ENCODE data around the gene MOB2.

The MOB2 gene

DNA sequence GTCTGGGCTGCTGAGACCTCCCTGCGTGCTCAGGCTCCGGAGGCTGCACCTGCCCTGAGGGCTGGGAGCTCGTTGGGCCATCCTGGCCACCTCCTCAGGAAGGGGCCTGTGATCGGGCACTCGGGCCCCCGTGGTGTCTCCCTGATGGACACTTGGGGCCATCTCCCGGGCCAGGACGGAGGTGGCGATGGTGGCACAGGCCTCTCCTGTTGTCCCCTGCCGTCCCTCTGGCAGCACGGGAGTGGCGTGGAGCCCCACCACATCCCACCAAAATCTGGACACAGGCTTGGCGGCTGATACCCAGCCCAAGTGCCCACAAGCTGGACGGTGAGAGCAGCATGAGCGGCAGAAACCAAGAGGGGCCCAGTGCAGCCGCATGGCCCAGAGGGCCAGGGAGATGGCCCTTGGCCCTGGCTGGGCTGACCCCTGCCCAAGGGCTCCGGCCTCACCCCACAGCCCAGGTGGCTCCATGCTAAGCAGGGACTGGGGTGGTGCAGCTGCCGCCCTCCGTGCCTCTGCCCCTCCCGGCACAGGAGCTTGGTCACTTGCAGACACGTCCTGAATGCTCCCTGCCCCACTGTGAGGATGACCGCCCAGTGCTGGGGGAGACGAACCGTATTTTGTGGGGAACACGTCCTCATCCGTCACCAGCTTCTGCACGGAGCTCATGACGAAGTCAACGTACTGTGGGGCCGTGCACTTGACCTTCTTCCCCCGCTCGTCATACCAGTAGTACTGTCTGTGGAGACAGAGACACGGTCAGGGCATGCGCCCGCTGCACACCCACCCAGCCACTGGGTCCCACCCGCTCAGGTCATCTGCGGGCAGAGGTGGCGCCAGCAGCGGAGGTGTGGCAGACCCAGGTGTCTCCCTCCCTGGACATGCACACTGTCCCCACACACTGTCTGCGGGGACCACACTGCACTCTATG, 15.6 kb downstream of the MOB2 start:
- DNase-seq (ENCODE audit: low read depth): no peak

DNA sequence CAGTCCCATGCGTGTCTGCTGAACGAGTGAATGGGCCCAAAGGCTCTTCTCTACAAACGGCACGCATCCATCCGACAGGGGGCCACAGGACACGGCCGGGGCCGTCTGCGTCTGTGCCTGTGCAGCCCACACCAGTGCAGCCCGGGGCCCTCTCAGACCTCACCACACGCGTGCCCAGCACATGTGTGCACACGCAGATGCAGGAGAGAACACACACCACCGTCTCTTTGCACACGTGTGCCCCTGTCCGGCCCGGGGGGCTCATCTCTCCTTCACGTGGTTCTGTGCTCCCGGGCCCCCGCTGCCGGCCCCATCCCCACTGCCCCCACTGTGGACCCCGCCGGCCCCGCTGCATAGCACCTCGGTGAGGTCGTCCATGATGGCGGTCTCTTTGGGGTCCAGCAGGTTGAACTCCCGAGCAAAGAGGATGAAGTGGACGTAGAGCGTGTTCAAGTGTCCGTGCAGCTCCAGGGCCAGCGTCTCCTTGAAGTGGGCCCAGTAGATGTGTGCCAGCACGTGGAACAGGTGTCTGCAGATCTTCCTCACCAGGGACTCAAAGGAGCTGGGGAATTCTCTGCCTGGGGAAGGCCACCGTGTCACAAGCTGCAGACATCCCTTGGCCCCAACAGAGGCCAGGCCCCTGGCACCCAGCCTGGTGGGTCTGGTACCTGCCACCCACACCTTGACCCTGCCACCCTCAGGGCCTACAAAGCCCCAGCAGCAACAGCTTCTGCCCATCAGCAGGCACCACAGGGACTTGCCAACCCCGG, 16.5 kb downstream of the MOB2 start:
- no peak for DNase-seq (ENCODE audit: low read depth)

DNA sequence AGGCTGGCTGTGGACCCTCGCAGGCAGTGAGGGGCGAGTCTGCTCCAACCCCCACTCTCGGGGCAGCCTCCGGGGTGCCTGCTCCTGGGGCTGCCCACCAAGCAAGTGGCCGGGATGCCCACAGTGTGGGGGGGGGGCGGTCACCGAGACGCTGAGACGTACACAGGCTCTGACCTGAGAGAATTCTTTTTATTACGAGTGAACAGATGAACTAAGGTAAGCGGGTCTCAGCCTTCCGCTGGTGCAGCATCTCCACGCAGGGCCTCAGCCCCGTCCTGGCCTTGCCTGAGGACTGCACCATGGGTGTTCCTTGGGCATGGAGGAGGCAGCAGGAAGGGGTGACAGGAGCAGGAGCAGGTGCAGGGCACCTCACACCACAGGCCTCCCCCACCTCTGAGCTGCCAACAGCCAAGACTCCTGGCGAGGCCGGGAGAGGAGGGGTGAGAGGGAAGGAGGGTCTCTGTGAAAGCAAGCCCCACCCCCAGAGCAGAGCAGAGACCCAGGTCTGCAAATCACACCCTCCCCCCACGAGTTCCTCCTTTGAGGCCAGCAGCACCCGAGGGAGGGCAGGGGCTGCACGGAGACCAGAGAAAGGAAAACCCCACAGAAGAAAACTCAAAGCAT, 17.2 kb downstream of the MOB2 start:
- DNase-seq (ENCODE audit: low read depth): no peak

DNA sequence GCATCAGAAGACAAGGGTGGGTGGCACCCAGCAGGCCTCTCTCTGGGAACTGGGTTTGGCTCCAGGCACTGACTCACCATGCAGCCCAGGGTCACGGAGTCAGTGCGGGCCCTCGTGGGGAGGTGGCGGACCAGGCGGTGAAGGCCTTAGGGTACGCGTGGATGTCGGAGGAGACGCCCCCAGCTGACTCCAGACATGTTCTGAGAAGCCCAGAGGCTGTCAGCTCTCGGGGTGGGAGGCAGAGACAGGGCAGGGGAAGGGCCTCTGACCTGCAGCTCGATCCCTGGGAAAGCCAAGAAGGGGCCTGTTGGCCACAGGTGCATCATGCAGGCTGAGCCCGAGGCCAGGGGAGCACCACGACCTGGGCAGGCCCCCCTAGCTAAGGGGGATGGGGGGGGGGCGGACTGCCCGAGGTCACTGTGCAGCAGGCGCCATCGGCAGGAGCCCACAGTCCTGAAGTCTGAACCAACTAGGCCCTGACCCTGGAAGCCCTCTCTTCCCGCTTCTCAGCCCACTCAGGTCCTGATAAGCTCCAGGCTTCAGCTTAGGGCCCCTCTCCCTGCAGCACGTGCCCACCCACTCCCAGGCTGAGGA, 18.0 kb downstream of the MOB2 start:
- DNase-seq (ENCODE audit: low read depth): no peak

DNA sequence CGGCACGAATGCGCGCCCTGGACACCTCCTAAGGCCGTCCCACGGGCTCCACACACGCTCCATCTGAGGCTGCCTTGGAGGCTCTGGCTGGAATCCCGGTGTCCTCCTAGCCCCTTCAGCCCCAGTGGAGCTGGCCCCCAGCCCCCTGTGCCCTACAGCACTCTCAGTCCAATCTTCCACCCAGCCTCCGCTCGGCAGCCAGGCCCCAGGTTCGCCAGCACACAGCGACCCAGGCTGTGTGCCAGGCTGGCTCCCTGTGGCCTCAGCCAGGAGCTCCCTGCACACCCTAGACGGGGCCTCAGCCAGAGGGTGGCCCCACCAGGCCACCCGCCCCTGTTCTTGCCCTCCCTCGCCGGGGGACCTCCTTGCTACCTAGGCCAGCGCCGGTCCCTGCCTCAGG, 18.6 kb downstream of the MOB2 start:
- DNase-seq (ENCODE audit: low read depth): no peak

DNA sequence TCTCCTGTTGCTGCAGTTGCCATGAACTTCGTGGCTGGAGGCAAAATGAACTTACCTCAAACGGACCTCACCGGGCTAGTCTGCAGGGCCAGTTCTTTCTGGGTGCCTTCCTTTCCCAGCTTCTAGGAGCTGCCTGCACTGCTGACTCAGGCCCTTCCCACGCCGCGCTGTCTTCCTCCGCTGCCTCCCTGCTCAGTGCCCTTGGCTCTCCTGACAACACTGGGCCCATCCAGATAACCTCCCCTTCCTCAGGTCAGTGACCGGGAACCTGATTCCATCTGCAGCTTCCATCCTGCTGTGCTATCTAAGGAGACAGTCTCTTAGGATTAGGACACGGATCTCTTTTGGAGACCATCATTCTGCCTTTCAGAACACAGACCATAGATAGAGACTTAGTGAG, 19.3 kb downstream of the MOB2 start:
- DNase-seq (ENCODE audit: low read depth): no peak

DNA sequence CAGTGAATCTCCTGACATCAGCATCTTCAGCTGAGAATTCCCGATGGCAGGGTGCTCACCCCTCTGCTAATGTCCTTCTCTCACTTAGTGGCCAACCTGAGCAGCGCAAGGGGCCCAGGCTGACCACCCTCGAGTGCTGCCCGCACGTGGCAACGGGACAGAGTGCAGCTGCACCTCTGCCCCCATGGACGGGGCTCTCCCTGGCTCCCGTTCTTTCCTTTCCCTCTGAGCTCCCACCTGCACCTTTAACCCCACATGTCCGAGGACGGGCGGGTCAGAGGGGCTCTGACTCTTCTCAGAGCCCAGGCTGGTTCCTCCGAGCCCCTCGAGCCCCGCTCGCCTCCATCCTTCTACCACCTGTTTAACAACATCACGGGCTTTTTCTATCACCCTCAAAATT, 19.8 kb downstream of the MOB2 start:
- DNase-seq (ENCODE audit: low read depth): no peak

DNA sequence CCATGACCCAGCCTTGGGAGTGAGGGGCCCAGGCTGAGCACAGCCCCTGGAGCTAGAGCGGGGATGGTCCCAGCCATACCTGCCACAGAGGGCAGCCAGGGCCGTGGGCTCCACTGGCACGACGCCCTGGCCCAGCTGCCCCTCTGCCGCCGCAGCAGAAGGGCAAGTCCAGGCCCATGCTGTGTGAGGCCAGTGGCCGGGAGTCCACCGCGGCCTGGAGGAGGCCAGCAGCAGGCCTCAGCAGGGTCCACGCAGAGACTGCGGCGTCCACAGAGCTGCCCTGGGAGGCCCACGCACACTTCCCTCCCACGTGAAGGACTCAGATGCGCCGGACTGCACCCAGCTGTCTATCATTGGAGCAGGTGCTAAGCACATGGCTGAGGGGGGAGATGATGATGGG, 23.5 kb downstream of the MOB2 start:
- DNase-seq (ENCODE audit: low read depth): no peak

DNA sequence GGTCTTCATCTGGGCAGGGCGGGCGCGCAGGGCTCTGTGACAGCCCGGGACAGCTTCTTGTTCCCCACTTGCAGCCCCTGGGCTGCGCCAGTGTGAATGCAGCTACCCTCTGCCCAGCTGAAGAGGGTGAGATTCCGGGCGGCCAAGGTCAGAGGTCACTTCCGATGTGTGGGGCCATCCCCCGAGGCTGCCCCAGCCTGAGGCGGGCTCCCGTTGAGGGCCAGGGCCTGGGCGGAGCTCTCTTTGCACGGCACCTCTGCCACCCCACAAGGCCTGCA, 23.9 kb downstream of the MOB2 start:
- DNase-seq (ENCODE audit: low read depth): no peak

DNA sequence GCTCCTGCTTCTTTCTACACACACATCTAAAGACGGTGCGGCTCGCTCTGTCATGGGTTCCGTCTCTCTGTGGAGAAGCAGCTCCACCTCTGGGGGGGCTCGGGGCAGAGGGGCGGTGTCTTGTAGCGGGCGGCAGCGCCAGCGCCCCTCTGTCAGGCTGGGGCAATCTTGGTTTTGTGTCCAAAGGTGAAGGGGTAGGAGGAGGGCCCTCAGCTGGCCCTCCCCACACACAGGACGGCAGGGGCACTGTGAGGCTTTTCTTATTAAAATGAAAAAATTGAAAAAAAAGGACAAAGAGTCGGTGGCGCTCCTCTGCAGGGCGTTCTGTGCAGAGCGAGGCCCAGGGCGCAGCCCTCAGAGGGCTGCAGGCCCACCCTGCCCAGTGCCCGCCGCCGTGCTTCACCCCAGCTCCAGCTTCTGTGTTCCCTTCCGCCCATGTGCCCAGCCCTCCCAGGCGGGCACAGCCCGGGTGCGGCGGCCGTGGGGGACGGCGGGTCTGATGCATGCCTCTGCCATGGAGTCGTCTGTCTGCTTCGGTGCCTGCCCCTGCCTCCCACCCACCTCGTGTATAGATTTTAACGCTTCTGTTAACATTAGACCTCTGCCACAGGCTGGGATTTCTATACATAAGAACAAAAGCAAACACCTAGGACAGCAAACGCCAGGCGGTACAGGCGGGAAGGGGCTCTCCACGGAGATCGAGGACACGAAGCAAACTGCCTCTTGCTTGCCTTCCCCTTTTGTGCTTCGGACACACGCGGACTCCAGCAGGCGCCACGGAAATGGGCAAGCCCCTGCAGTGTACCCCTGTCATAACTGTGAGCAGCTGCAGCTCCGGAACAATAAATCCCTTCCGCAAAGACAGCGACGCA, 24.5 kb downstream of the MOB2 start:
- DNase-seq (ENCODE audit: low read depth): no peak

DNA sequence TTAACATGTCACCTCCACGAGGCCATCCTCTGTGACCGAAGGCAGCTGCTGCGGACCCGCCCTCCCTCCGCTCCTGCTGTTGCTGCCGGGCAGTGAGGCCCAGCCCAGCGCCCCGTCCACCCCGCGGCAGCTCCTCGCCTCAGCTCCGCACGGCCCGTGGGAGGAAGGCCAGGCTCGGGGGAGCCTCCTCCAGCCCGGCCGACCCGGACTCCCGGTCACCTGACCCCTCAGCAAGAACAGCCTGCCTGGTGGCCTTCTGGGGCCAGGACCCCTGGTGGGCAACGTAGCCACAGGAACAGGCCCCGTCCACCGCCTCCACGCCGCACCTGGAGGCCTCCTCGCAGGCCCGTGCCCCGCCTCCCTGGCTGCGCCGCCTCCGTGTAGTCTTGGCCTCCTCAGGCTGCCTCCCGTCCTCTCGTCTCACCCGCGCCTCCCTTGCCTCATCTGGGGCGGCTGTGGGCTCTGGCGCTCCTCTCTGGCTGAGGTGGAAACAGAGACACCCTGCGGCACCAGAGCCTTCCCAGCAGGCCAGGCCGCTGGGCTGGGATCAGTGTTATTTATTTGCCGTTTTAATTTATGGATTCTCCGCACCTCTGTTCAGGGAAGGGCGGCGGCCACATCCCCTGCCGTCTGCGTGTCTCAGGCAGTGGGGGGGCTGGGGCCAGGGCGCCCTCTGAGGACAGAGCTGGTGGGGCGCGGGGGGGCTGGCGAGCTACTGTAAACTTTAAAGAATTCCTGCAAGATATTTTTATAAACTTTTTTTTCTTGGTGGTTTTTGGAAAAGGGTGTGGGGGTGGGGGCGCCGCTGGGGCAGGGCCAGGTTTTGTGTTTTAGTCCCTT, 25.4 kb downstream of the MOB2 start:
- no peak for DNase-seq (ENCODE audit: low read depth)

DNA sequence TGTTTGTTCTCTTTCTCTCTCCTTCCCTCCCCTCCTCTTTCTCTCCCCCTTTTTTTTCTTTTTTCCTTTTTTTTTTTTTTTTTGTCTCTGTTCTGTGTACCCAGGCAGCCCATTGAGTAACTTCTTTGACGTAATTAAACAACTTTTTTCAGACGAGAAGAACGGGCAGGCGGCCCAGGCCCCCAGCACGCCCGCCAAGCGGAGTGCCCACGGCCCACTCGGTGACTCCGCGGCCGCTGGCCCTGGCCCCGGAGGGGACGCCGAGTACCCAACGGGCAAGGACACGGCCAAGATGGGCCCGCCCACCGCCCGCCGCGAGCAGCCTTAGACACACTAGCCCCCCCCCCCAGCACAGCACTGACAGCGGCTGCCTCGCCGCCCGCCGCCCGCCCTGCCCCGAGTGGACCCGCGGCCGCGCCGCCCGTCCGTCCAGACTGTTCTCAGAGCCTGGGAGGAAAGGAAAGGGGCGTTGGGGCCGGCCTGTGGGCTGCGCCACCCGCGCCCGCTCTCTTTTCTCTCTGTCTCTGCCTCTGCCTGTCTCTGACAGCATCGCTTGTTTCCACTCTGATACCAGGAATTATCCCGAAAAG, 26.1 kb downstream of the MOB2 start:
- peak; percentile 20 for DNase-seq (ENCODE audit: low read depth)

DNA sequence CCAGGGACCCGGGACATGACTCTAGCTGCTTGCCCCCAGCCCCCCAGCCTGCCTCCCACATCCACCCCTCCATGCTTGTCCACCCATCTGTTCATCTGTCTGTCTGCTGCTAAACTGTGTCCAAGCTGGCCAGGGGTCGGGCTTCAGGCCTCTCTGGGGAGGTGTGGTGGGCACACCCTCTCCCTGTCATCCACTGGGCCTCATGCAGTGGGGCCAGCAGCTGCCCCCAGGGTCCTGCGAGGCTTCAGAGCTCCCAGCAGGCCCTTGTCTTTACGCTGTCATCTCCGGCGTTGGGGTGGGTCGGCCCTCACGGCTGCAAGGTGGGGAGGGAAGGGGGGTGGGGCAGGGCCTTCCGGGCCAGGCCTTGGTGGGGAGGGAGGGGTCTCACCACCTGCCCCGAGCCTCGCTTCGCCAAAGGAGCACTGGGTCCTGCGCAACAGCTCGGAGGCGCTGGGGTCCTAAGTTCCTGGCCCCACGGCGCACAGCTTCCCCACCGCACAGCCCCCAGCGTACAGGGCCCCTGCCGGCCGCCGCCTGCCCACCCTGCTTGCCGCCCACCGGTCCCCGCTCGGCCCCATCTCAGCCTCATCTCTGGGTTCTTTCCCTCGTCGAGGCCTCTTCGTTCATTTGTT, 26.7 kb downstream of the MOB2 start:
- no peak for DNase-seq (ENCODE audit: low read depth)

DNA sequence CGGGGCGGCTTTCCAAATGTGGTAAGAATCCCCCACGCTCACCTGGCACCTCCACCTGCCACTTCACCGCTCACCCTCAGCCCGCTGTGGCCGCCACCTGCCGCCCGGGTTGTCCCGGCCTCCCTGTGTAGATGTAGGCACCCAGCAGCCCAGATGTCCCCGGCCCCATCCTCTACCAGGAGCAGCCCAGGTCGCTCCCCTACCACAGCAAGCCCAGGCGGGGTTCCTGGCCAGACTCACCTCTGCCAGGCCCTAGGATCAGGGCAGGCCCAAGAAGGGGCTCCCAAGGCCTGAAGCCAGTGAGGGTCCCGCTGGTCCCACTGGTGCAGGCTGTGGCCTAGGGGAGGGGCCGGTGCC, 27.4 kb downstream of the MOB2 start:
- no peak for DNase-seq (ENCODE audit: low read depth)

DNA sequence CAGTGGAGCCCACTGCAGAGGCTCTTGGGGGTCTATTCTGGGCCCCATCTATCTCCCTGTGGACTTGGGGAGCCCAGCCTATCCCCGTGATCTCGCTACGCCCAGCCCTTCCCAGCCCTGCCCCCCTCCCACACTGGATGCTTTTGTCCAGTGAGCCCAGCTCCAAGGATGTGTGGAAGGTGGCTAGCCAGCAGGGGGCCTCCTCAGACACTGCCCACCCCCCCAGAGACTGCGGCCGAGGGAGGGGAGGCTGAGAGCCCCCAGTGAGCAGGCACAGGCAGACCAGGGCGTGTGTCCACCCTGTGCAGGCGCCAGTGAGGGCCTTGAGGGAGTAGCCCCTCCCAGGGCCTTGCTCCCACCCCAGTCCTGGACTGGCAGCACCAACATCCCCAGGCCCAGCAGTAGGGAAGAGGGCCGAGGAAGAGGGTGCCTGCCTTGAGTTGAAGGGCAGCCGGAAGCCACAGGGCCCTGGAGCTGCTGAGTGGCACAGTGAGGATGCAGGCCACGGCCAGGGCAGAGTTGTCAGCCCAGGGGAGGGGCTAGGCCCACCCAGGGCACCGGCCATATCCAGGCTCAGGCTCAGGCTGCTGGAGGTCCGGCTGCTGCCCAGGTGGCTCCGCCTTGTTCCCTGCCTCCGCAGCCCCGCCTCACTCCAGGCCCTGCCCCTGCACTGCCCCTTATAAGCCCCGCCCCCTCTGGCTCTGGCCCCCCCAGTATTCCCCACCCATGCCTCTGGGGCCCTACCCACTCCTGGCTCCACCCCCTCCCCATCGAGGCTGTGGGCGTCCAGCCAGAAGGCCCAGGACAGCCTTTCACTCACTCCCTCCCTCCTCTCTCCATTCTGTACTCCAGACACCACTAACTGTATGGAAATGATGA, 28.0 kb downstream of the MOB2 start:
- DNase-seq (ENCODE audit: low read depth): peak; percentile 24

DNA sequence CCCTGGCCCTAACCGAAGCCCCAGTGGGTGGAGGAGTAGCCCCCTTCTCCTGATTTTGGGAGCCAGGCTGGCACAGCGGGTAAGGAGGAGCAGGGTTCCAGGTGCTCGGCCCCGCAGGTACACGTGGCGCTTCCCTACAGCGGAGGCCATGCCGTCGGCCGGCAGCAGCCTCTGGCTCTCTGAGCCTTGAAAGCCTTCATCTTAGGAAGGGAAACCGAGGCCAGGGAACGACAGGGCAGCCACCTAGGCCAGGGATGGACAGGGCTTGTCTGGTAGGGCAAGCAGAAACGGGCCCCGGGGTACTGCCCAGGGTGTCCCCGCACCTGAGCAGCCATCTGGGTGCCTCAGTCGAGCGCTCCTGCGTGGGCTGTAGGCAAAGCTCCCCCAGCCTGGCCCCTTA, 28.7 kb downstream of the MOB2 start:
- DNase-seq (ENCODE audit: low read depth): no peak

DNA sequence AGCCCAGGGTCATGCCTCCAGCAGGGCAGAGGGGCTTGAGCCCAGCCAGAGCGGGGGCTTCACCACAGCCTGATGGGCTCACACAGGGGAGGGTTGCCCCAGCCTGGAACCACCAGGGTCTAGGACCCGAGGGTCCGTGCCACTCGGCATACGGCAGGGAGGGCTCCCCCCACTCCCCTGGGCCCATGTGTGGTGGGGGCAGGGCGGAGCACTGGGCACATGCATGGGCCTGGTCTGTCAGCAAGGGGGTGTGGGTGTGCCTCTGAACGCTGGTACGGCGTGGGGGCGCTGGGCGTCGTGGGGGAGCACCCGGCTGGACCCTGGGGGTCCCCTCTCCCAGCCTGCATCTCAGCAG, 29.3 kb downstream of the MOB2 start:
- DNase-seq (ENCODE audit: low read depth): no peak

DNA sequence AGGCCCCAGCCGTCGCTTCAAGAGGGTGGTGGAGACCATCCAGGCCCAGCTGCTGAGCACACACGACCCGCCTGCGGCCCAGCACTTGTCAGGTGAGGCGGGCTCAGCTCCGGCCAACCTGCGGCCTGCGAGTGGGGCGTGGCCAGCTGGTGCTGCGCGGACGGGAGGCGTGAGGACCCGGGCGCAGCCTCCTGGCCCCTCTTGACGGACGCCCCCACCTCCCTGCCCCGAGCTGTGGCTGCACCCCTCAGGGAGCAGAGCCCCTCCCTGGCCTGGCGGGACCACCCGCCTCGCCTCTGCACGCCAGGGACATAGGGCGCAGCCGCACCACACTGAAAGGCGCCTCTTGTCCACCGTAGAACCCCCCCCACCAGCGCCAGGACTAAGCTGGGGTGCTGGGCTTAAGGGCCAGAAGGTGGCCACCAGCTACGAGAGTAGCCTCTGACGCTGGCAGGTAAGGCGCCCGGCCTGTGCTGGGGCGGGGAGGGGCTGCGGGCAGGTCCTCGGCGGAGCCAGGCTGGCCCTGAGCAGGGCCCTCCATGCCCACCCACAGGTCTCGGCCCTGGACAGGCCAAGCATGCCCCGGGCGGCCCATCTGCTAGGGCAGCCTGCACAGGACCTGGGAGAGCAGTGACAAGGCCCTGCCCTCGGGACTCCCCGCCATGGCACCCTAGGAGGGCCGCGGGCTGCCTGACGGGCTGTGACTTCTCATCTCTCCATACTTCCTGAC, 29.8 kb downstream of the MOB2 start:
- no peak for DNase-seq (ENCODE audit: low read depth)

All from iris pigment epithelial cell (primary cell).